HG03097 (cell line): Measurements from ENCODE around the gene ATP5F1D.

Experiments used
- ATAC-seq: cut with Tn5 transposase; IDR thresholded peaks from one replicate; pipeline ENCODE4 v1.9.1; 2021; ENCODE audit not compliant: unreplicated experiment, low FRiP score

ATP5F1D gene

GRCh38 chr19:1290196-1290702 is 48.7 kb downstream of the ATP5F1D start:
- ATAC-seq: no peak

DNA sequence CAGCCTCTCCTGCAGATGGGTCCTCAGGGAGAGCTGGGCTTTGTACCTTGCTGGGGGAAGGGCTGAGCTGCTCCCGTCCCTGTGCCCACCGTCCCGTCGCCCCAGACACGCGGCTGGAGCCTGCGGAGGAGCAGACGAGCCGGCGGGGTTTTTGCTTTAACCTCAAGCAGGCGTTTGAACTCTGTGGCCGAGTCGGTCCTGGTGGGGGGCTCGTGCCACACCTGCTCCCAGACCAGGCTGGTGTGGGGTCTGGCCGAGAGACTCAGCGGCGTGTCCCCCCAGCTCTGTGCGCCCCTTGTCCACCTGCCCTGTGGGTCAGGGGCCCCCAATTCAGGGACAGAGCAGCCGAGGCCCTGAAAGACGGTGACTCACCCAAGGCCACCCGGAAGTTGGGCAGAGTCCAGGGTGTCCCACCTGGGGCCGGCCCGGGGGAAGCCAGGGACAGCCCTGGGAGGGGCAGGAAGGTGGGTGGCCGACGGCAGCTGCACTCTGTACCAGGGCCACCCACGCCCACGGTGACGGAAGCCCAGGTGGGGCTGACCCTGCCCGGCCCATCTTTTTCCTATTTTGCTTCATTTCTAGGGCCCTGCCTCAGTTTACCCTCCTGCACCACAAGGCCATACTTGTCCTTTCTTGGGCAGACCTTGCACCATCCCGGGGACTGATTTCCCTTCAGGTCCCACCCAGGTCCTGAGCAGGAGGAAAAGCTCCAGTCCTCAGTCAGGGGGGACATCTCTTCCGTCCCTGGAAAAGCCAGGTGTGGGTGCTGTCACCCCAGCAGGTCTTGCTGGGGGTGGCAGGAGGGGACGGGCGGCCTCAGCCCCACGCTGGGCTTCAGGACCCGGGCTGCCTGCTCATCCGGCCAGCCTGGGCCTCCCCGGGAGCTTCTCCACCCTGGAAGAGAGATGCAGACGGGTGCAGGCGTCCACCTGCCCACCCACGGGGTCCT is 49.4 kb downstream of the ATP5F1D start:
- ATAC-seq: no peak

DNA sequence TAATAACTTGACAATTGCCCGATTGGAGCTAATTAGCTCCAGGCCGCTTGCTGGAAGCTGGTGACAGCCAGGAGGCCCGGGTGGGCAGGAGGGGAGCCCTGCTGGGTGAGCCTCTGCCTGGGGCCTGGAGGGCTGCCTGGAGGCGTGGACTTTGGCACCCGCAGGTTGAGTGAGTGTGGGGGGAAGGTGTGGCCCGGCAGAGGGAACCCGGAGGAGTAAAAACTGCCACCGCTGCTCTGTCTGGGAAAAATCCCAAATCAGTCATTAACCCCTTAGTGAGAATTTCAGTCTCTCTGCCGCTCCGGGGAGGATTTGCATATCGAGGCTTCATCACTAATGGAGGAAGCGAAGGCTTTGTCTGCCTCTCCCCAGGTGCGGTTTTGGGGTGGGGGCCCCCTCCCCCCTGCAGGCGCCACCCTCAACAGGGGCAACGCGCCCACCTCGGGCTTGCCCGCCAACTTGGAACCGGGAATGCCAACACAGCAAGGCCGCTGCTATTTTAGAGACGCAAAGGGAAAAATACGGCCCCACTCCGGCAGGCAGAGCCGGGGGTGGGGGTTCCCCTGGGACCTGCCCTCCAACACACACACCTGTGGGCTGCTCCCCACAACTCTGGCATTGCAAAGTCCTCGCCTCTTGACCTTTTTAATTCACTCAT is 50.3 kb downstream of the ATP5F1D start:
- ATAC-seq: no peak

DNA sequence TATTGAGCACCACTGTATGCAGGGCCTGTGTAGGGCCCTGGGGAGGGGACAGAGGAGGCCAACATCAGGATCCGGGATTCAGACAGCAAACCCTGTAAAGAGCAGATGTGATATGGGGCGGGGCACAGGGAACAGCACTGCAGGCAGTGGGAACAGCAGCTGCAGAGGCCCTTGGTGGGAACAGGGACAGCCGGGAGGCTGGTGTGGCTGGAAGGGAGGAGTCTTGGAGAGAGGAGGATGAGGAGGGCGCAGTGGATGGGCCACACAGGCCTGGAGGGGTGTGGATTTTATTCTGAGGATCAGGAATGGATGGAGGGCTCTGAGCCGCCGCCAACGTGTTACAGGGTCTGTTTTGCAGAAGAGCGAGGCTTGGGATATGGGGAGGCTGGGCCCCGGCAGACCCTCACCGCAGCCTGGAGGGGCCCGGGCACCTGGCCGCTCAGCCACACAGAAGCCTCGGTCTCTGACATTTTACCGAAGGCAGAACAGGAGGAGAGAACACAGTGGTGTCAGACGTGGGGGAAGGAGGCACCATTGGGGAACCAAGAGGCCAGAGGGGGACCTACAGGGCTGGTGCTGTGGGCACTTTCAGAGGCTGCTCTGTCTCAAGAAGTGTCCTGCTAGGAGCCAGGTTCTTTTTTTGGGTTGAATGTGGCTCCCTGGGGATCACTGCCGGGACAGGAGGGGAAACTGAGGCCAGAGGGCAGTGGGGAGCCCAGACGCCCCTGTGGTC is 51.0 kb downstream of the ATP5F1D start:
- no peak for ATAC-seq

DNA sequence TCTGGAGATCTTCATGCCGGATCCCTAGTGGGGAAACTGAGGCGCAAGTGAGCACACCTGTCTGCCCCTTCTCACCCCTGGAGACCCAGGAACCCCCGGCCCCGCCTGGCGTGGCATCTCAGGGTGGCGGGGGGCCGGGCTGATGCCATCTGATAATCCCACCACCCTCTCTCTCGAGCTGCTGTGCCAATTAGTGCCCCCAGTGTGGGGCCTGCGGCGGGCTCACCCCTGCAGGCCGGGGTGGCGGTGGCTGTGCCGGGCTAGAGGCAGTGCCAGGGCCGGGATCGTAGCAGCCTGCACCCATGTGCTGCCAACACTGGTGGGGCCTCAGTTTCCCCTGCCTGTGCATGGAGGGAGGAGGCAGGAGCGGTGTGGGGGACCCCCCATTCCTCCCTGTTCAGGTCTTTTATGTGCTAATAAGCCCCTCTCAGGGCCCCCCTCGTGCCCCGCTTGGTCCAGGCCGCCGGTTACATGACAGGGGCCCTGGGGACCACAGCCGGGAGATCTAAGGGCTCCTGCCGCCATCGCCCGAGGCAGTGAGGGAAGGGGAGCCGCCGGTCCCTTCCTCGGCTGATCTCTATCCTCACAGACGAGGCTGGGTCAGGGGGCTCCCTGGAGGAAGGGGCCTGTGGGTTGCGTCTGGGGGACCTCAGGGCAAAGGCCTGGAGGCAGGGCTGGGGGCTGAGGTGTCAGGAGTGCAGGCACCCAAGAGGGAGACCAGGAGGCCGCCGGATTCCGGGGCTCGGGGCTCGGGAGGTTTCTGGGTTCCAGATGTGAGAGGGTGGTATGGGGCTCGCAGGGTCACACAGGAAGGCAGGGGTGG is 52.4 kb downstream of the ATP5F1D start:
- ATAC-seq: no peak
